Stimulated activated CD8-positive, alpha-beta memory T cell treated with anti-CD3 and anti-CD28 coated beads, Interleukin-12 subunit alpha, Interleukin-12 subunit beta, amount 100 ng/mL, for 24 hours (primary cell): Measurements from ENCODE around the gene DECR2.
"Not testable (repeated sequence)": the region's sequence is repeated elsewhere in the genome, so short reads cannot be mapped to it uniquely, and the experiment has no call there.

Experiments used
- DNase-seq: peaks from one replicate; pipeline ENCODE4 v3.0.0-alpha.2; 2020; ENCODE audit errors: extremely low read depth

DECR2 gene

GRCh38 chr16:379183-379960 lies 22.3 kb upstream of the DECR2 start:
- no peak for DNase-seq

GRCh38 chr16:379961-380761 lies 21.5 kb upstream of the DECR2 start:
- no peak for DNase-seq

GRCh38 chr16:380762-381011 lies 21.0 kb upstream of the DECR2 start:
- DNase-seq: no peak

GRCh38 chr16:381012-381788 lies 20.5 kb upstream of the DECR2 start:
- DNase-seq: no peak

GRCh38 chr16:381789-382717 lies 19.6 kb upstream of the DECR2 start, which contains the start of gene PGAP6:
PGAP6 (minus strand) TSS chr16:381978; CDS start chr16:381821, 157 bp downstream.
- DNase-seq: peak; percentile 30

- DNase-seq: no peak
Observed at GRCh38 chr16:383326-384051, 18.2 kb upstream of the DECR2 start.

GRCh38 chr16:386641-387156 lies 15.0 kb upstream of the DECR2 start:
- no peak for DNase-seq

GRCh38 chr16:387761-388666 lies 13.7 kb upstream of the DECR2 start:
- DNase-seq: not testable (repeated sequence)

- DNase-seq: no peak
Observed at GRCh38 chr16:389352-389751, 12.3 kb upstream of the DECR2 start.

GRCh38 chr16:391885-392335 lies 9.8 kb upstream of the DECR2 start:
- DNase-seq: peak; percentile 61

GRCh38 chr16:392450-393030 lies 9.1 kb upstream of the DECR2 start:
- DNase-seq: no peak

- no peak for DNase-seq
Observed at GRCh38 chr16:396199-396598, 5.5 kb upstream of the DECR2 start.

- DNase-seq: no peak
Observed at GRCh38 chr16:396605-397004, 5.1 kb upstream of the DECR2 start.

GRCh38 chr16:397135-397661 lies 4.5 kb upstream of the DECR2 start, which contains the start of gene NME4:
NME4 (plus strand) TSS chr16:397199; CDS start chr16:397223, 24 bp downstream.
- DNase-seq: no peak

- no peak for DNase-seq
Observed at GRCh38 chr16:397736-398332, 3.9 kb upstream of the DECR2 start.

GRCh38 chr16:398561-399339 lies 2.9 kb upstream of the DECR2 start:
- no peak for DNase-seq

GRCh38 chr16:399340-400019 lies 2.2 kb upstream of the DECR2 start:
- no peak for DNase-seq
